GM11168 (cell line): Measurements from ENCODE around the gene TPSD1.
"Not testable (repeated sequence)": the region's sequence is repeated elsewhere in the genome, so short reads cannot be mapped to it uniquely, and the experiment has no call there.

ENCODE experiments used
- in situ Hi-C: fragments of 300-500 bp; cut with MboI; formaldehyde crosslinking; loops from one replicate; pipeline ENCODE4 v1.12.0; 2022; ENCODE audit warnings: low sequenced_read_pairs; ENCODE audit not compliant: unreplicated experiment

The TPSD1 gene

GRCh38 chr16:1255276-1256122 lies at the start of gene TPSD1:
Gene TPSD1, plus strand, starts transcription at chr16:1256069. Its CDS starts 212 bp downstream, at chr16:1256281.
- in situ Hi-C loops, result not testable (repeated sequence)

GRCh38 chr16:1206326-1206725 lies 49.5 kb upstream of the TPSD1 start:
- in situ Hi-C loops, result no loop called here

GRCh38 chr16:1206786-1207185 lies 49.1 kb upstream of the TPSD1 start:
- in situ Hi-C loops, result no loop called here

- in situ Hi-C loops, result no loop called here
These were observed 47.5 kb upstream of the TPSD1 start for GRCh38 chr16:1208239-1208830.

GRCh38 chr16:1209081-1209480 lies 46.8 kb upstream of the TPSD1 start:
- in situ Hi-C loops, result no loop called here

- in situ Hi-C loops, result no loop called here
These were observed 45.4 kb upstream of the TPSD1 start for GRCh38 chr16:1210461-1210860.

GRCh38 chr16:1211451-1212268 lies 44.2 kb upstream of the TPSD1 start:
- in situ Hi-C loops, result no loop called here

GRCh38 chr16:1212616-1213194 lies 43.2 kb upstream of the TPSD1 start:
- in situ Hi-C loops, result no loop called here

- in situ Hi-C loops, result no loop called here
These were observed 42.6 kb upstream of the TPSD1 start for GRCh38 chr16:1213231-1213630.

- in situ Hi-C loops, result no loop called here
These were observed 42.0 kb upstream of the TPSD1 start for GRCh38 chr16:1213796-1214372.

GRCh38 chr16:1214719-1215118 lies 41.1 kb upstream of the TPSD1 start:
- in situ Hi-C loops, result no loop called here

GRCh38 chr16:1215574-1216295 lies 40.1 kb upstream of the TPSD1 start:
- in situ Hi-C loops, result no loop called here

- in situ Hi-C loops, result no loop called here
These were observed 39.6 kb upstream of the TPSD1 start for GRCh38 chr16:1216296-1216619.

- in situ Hi-C loops, result no loop called here
These were observed 39.0 kb upstream of the TPSD1 start for GRCh38 chr16:1216681-1217400.

GRCh38 chr16:1217526-1217925 lies 38.3 kb upstream of the TPSD1 start:
- in situ Hi-C loops, result no loop called here

GRCh38 chr16:1218061-1218929 lies 37.6 kb upstream of the TPSD1 start:
- in situ Hi-C loops, result no loop called here

GRCh38 chr16:1218930-1219611 lies 36.8 kb upstream of the TPSD1 start:
- in situ Hi-C loops, result no loop called here
